ENCODE results near the gene TCP1. TPM values are rescaled to one million over a fixed set of nuclear protein-coding genes. Genes with fewer than 3 reads are reported as not detected.

TCP1 gene
- total RNA-seq: 278 and 304 TPM in 2 replicates

DNA sequence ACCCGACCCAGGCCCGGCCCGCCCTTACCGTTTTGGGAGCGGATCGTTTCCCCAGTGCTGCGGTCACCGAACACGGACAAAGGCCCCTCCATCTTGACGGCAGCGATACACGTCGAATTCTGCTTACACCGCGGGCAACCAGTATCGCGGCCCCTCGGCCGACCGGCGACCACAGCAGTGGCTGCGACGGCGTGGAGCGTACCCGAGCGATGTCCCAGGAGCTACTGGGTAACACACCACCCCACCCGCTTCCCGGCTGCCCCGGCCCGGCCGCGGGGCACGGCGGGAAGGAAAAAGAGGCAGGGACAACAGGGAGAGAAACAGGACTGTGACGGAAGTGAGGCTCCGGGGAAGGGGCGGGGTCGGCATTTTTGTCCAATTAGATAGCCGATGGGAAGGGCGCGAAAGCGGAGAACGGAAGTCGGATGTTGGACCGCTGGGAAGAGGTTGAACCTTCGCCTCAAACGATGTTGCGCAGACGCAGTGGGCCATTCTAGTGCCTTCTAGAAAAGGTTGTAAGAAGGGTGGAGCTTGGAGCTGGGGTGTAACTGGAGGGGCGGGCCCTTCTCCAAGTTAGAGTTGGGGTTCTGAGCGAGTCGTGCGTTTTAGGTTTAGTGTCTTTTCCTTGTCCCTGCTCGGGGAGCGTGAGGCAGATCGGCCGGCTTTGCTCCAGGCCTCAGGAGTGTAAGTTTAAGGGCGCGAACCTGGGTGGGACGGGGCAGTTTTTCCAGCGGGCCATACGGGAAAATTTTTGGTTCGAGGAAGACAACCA lies at the start of gene TCP1:
TCP1 (minus strand) TSS at position 226 of the 772 bp plus-strand sequence; CDS start at position 92, 134 bp downstream.

GRCh38 chr6:159800141-159800865 lies 10.9 kb upstream of the TCP1 start, which contains the start of gene PNLDC1:
Gene PNLDC1 (plus strand): TSS chr6:159800276. CDS start chr6:159800308, 32 bp downstream.

GRCh38 chr6:159790149-159790955 lies 950 bp upstream of the TCP1 start, which contains the start of gene MRPL18:
Gene MRPL18 (plus strand): TSS chr6:159790467. CDS start chr6:159790588, 121 bp downstream.

DNA sequence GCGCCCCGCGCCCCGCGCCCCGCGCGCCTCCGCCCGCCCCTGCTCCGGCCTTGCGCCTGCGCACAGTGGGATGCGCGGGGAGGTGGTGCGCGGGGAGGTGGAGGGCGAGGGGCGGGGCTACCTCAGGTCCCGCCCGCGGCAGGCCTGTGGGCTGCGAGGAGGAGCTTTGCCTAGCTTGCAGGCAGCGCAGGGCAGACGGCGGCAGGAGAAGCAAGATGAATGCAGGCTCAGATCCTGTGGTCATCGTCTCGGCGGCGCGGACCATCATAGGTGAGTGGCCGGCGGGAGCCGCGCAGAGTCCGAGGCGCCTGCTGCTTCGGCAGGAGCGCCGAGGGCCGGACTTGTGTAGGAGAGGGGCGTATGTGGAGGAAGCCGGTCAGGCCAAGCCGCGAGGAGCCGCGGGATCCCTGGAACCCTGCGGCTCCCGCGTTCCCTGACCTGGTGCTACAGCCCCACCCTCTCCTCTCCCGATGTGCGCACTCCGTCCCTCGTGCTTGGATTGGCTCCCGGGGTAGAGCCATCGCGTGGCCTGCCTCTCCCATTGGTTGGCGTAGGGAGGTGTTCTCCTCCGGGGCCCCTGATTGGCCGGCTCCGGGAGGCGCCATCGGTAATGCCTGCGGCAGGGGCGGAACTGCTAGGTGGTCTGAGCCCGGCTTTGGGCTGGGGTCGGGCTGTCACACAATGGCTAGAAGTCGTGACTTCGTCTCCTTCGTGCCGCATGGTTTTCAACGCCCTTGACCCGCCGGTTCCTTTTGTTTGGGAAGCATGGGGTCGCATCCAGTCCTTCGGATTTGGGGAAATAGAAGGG lies 27.3 kb downstream of the TCP1 start, which contains the start of gene ACAT2:
ACAT2 (plus strand) TSS at position 173 of the 808 bp plus-strand sequence; CDS start at position 216, 43 bp downstream.

Other genes starting within 250 kb of the TCP1 start
- 673 and 2,074 TPM in 2 replicates for gene SOD2, start 96.4 kb downstream of the TCP1 start, total RNA-seq
- gene WTAP, start 62.1 kb downstream of the TCP1 start, total RNA-seq: 72.6 and 86.3 TPM in 2 replicates
- 15.5 and 19.4 TPM in 2 replicates for gene ACAT2, start 27.6 kb downstream of the TCP1 start, total RNA-seq
- gene MRPL18, start 865 bp upstream of the TCP1 start, total RNA-seq: 61.0 and 65.5 TPM in 2 replicates
- 0.07 and 0.20 TPM in 2 replicates for gene PNLDC1, start 10.7 kb upstream of the TCP1 start, total RNA-seq
- gene MAS1, start 101.4 kb upstream of the TCP1 start, total RNA-seq: under 0.01 and 0.20 TPM in 2 replicates
- 354 and 378 TPM in 2 replicates for gene IGF2R, start 179.5 kb upstream of the TCP1 start, total RNA-seq

Measured in smooth muscle cell of the pulmonary artery (primary cell).